HG02763 (cell line): ENCODE results near the gene ACSS1.

Experiments
- ATAC-seq: cut with Tn5 transposase; IDR thresholded peaks from one replicate; pipeline ENCODE4 v1.9.1; 2021; ENCODE audit warnings: mild to moderate bottlenecking, moderate library complexity; ENCODE audit not compliant: unreplicated experiment

ACSS1 gene

DNA sequence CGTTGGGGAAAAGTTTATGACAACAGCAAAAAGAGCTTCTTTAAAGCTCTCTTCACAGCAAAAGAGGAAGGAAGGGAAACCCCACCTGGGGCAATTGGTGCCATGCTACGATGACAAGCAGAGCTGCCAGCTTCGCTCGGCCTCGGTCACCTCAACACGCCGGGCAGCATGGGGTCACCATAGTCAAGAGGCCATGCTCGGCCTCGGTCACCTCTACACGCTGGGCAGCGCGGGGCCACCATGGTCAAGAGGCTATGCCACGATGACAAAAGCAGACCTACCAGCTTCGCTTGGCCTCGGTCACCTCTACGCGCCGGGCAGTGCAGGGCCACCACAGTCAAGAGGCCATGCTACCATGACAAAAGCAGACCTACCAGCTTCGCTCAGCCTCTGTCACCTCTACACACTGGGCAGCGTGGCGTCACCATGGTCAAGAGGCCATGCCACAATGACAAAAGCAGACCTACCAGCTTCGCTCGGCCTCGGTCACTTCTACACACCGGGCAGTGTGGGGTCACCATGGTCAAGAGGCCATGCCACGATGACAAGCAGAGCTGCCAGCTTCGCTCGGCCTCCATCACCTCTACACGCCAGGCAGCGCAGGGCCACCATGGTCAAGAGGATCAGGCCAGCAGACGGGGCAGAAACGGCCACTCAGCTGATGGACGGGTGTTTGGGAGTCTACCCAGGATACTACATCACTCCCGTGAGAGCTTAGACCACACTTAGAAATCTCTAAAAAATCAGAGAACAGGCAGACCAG lies 77.5 kb downstream of the ACSS1 start:
- no peak for ATAC-seq

GRCh38 chr20:24979036-24979960 lies 78.6 kb downstream of the ACSS1 start:
- ATAC-seq, result no peak

- ATAC-seq, result no peak
These were observed 79.4 kb downstream of the ACSS1 start for GRCh38 chr20:24978513-24978912.

DNA sequence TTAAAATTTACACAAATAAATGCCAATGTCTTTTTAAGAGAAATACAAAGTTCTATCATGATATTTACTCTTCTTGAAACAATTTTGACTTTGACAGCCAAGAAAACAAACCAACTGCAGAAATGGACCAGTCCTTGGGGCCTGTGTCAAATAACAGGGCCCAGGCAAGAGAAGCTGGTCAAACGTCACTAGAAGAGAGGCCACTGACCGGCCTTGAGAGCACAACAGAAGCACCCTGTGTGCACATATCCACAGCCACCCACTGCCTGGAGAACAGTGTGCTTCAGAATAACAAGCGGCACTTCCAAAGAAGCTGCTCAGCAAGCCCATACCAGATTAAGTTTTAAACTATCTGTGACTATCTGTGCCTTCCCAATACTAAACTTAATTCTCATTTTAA lies 80.1 kb downstream of the ACSS1 start:
- ATAC-seq, result no peak

DNA sequence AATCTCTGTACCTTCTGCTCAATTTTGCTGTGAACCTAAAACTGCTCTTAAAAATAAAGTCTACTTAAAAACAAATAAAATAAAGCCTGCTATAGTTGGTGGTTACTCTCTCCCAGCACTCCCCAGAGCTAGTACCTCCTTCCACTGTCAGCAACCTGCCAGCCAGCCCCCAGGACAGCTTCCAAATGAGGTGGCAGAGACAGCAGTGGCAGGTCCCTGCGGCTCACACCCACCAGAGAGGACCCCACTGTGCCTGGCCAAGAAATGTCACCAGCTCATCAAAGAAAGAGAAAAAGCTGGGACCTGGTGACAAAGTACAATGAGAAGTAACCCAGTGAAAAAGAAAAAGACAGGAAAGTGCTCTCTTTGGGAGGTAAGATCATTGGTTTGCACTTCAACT lies 80.6 kb downstream of the ACSS1 start:
- ATAC-seq, result no peak

DNA sequence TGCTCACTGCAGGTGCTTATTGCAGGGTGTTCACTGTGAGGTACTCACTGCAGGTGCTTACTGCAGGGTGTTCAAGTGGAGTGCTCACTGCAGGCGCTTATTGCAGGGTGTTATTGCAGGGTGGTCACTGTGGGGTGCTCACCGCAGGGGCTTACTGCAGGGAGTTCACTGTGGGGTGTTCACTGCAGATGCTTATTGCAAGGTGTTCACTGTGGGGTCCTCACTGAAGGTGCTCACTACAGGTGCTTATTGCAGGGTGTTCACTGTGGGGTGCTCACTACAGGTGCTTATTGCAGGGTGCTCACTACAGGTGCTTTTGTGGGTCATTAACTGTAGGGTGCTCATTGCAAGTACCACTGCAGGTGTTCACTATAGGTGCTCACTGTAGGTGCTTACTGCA lies 85.6 kb downstream of the ACSS1 start:
- no peak for ATAC-seq

GRCh38 chr20:24971376-24972101 lies 86.4 kb downstream of the ACSS1 start:
- ATAC-seq, result no peak

DNA sequence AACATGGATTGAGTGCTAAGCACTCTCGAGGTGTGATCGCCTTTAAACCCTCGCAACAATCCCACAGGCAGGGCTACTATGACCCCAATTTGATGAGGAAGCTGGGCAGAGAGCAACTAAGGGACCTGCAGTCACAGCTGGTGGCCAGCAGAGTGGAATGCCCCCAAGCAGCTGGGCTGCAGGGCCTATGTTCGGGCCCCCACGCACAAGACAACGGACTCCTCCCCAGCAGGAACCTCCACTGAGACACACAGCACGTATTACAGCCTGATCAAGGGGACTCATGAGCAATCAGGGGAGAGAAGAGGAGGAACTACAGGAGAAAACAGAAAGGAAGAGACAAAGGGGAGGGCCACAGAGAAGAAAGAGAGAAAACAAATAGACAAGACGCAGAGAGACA lies 87.2 kb downstream of the ACSS1 start:
- no peak for ATAC-seq

GRCh38 chr20:24970030-24970553 lies 87.8 kb downstream of the ACSS1 start:
- ATAC-seq, result no peak

GRCh38 chr20:24969186-24970029 lies 88.5 kb downstream of the ACSS1 start:
- ATAC-seq, result no peak

DNA sequence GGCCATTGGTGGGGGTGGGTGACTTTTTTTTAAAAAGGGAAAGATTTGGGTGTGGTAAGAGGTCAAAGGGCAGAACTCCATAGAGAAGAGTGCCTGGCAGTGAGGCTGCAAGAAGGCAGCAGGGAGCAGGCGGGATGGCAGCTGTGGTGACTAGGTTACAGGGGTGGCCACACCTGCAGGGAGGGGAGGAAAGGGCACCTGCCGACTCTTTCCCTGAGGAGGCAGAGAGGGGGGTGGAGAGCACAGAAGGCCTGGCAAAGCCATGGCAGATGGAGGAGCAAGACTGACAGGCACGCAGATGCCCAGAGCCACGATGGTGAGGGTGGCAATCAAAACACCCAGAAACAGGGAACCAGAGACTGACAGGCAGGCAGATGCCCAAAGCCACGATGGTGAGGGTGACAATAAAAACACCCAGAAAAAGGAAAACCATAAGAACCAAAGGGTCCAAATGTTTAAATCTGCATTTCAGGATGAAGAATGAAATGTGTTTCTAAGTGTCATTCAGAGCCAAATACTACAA lies 89.6 kb downstream of the ACSS1 start:
- ATAC-seq, result no peak

GRCh38 chr20:24966317-24967012 lies 91.5 kb downstream of the ACSS1 start:
- ATAC-seq, result no peak

DNA sequence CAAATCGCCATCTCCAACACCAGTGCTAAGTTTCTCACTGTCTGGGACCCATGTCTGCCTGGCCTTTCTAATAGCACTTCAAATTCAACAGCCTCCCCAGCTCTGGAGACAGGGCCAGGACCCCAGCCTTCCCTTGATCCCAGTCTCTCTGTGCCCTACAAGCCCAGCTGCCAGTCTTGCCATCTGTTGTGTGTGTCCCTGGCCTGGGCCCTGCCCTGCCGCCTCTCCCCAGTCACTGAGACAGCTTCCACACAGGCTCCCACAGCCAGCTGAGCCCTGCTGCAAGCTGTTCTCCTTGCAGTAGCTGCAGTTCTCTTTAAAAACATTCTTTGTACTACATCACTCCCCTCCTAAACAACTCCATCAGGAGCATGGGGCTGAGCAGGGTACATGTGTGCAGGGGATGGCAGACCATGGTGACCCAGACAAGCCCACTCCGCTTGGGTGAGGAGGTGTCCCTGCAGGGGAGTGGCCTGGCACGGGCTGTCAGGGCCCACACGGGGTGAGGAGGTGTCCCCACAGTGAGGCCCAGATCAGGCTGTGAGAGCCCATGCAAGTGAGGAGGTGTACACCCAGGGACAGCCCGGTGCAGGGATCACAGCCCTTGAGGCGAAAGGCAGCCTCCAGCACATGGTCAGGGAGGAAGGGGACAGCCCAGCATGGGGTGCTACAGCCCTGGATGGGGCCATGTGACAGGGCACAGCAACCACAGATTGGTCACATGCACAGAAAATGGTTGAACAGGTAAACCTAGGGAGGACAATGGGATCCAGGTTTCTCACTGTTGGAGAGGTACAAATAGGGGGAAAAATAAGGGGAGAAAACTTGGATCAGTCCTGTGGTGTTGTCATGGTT lies 92.6 kb downstream of the ACSS1 start:
- no peak for ATAC-seq

GRCh38 chr20:24964506-24964840 lies 93.5 kb downstream of the ACSS1 start:
- ATAC-seq, result no peak

DNA sequence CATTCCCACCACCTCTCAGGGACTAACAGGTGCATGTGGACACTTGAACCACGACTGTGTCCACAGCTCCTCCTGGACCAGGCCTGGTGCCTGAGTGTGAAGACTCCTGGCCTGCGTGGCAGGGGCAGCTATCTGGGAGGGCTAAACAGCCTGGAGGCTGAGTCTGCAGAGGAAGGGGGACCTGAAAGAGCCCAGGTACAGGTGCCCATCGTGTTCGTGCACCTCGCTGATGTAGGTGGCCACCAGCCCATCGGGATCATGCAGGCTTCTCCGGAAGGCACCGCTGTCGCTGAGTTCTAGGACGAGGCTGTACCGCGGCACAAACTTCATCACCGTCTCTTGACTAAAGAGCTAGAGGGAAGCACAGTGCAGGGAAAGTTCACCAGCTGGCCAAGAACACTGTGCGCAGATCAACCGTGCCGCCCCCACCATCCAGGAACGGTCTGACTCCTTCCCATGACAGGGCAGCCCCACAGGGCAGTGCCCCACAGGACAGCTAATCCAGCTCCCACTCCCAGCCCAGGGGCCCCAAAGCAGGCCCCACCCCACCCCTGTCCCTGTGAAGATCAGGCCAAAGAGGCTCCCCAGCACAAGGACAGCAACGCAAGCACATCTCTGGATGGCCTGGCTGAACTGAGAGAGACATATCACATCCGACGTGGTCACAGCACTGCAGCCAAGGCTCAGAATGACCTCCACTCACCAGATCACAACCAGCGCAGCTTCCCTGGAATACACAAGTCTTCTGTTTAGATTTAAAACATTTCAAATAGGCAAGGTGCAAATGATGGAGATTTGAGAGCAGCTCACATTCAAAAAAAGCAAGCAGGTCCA lies 94.0 kb downstream of the ACSS1 start:
- no peak for ATAC-seq

GRCh38 chr20:24962510-24962909 lies 95.4 kb downstream of the ACSS1 start:
- ATAC-seq, result no peak

- ATAC-seq, result no peak
These were observed 95.8 kb downstream of the ACSS1 start for GRCh38 chr20:24962182-24962492.
